HG03064 (cell line): Measurements from ENCODE around the gene RASD2.

ENCODE experiments used
- ATAC-seq: cut with Tn5 transposase; IDR thresholded peaks from one replicate; pipeline ENCODE4 v1.9.1; 2021; ENCODE audit warnings: low read depth; ENCODE audit not compliant: unreplicated experiment

RASD2 gene

DNA sequence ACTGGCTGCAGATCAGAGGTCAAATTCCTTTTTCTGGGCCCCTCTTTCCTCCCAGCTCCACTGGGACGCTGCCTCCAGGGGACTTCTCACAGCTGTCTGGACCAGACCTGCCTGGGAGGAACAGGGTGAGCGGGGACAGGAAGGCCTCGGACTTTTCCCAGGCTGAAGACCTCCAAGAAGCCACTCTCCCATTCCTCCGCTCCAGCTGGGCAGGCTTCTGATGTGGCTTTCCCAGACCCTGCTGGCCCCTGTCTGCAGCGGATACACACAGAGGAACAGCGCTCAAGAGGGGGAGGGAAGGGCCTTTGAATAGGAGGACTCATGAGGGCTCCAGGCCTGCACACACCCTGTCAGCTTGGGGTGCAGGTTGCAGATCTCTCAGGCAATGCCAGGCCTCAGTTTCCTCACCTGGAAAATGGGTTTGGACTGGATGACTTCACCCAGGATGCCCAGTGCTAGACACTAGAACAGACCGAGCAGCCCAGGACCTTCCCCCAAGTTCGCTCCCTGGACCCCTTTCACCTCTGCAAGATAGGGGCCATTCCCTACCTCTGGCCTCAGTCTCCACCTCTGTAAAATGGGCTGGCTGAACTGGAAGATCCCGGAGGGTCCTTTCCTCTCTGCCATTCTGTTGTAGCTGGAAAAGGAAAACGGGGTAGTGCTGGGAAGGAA is 39.9 kb downstream of the RASD2 start:
- ATAC-seq, result no peak

DNA sequence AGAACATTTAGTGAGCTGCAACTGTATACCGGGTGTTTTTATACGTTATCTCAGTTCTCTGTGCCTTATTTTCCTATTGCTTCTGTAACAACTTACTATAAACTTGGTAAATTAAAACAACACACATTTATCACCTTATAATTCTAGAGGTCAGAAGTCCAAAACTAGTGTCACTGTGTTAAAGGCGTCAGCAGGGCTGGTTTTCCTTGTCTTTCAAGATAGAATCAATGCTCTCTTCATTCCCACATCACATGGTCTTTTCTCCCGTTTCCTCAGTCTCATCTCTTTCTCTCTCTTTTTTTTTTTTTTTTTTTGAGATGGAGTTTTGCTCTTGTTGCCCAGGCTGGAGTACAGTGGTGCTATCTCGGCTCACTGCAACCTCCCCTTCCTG is 40.4 kb downstream of the RASD2 start:
- no peak for ATAC-seq

DNA sequence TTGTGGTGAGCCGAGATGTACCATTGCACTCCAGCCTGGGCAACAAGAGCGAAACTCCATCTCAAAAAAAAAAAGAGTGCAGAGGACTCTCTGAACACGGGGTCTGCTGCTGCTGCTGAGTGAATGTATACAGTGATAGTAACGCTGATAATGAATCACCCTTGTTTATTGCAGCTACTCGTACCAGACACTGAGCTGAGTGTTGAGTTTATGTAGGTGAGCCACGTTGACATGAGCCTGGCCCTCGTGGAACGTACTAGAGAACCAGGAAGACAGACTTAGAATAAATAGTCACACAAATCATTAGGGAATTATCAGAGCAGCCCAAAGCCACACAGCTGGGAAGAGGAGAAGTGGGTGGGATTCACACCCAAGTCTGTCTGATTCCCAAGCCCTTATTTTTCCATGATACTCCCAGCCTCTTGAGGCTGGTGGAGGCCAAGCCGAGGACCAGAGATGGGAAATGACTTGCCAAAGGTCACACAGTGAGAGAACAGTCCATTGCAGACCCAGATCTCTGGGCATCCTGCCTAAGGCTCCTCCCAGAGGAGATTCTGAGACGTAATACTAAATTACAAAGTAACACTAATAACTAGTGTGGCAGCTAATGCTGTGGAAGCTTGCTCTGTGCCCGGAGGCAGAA is 41.7 kb downstream of the RASD2 start:
- no peak for ATAC-seq

DNA sequence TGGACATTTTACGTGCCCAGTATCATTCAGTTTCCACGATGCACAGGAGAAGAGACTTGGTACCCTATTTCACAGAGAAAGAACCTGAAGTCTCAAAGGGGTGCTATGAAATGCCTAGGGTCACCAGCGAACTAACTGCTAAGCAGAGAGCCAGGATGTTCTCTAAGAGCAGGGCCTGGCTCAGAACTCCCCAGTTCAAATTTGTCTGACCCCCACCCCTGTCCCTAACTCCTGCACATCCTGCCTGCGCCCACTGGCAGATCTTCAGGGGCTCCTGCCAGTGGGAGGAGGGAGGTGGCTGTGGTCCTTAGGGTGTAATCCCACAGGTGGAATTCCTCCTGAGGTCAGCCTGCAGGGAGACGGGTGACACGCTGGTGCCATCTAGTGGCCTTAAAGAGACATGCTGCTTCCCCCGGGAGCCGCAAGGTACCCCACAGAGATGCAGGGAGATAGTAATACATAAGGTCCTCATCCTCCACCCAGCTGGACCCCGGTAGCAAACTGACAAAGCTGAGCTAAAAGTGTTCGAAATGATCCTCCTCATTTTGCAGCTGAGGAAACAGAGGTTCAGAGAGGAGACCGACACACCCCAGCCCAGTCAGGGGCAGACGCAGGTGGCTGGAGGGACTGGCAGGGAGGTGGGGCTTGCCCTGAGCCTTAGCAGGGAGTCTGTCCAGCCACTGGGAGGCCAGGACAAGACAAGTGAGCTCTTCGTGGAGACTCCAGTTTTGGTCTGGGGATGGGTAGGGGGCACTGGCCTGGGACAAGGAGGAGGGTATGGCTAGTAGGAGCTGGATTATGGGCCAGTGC is 42.4 kb downstream of the RASD2 start:
- no peak for ATAC-seq

DNA sequence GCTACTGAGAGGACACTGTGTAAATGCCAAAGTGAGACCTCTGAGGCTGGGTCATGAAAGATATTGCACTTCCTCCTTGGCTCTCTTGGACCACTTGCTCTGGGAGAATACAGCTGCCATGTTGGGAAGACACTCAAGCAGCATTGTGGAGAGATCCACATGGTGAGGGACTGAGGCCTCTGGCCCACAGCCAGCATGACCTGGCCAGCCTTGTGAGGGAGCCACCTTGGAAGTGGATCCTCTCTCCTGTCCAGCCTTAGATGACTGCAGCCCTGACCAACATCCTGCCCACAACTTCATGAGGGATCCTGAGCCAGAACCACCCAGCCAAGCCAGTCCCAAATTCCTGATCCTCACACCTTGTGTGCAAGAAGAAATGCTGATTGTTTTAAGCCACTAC is 46.1 kb downstream of the RASD2 start:
- ATAC-seq, result no peak

DNA sequence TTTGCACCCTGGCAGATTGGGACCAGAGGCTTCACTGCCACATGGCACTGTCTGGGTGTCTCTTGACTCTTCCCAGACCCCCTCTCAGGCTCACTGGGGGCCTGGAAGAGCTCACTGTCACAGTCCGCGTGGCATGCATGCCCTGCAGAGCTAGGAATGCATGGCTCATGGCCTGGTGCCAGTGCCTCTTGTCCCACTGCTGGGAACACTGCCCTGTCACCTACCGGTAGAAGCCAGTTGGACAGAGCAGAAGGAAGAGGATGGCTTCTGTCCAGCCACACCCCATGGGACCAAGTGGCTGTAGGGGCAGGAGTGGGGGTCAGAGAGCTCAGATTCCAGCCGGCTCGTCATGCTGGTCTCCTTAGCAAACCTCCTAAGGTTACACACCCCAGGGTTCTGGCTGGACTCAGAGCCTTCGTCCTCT is 46.8 kb downstream of the RASD2 start:
- no peak for ATAC-seq

DNA sequence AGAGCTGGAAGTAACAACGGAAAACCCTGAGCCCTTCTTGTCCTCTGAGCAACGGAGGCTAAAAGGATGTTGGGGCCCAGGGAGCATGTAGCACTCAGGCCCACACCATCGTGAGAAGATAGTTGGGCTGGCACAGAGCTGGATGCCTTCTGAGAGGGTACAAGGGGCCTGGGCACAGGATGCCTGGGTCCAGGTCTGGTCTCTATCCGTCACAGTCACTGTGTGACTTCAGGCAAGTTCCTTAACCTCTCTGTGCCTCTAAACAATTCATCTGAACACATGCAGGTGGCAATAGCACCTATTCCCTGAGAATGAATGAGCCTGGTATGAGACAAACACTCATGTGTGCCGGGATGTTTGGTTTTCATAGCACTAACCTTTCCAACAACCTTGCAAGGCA is 47.3 kb downstream of the RASD2 start:
- no peak for ATAC-seq

DNA sequence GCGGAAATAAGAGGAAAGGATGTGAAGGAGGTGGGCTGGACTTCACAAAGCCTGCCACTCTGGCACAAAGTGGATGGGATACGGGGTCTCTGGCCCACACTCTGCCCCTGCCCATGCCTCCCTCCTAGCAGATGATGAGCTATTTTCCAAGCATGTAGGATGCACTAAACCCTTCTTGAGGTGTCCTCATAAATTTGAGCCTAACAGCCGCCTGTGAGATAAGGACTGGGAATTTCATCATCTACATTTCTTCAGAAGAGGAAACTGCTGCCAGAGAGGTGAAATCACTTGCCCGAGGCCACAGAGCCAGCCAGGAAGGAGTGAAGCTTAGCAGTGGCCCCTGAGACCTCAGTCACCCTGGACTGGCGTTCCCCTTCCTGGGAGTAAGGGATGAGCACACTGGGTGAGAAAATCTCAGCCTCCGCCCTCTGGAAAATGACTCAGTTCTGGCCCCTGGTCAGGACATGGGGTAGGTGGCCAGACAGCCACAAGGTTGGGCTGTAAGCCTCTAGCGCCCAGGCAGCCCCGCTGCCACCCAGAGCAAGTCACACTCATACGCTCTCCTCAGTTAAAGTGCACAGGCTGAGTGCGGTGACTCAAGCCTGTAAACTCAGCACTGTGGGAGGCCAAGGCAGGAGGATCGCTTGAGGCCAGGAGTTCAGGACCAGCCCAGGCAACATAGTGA is 48.6 kb downstream of the RASD2 start:
- no peak for ATAC-seq

DNA sequence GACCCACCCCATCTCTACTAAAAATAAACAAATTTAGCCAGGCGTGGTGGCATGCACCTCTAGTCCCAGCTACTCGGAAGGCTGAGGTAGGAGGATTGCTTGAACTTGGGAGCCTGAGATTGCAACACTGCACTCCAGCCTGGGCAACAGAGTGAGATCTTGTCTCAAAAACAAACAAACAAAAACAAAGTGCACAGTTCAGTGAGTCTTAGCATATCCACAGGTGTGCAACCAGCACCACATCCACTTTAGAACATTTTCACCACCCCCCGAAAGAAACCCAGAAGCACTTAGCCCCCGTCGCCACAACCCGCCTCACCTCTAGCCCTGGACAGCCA is 49.1 kb downstream of the RASD2 start:
- ATAC-seq, result no peak

DNA sequence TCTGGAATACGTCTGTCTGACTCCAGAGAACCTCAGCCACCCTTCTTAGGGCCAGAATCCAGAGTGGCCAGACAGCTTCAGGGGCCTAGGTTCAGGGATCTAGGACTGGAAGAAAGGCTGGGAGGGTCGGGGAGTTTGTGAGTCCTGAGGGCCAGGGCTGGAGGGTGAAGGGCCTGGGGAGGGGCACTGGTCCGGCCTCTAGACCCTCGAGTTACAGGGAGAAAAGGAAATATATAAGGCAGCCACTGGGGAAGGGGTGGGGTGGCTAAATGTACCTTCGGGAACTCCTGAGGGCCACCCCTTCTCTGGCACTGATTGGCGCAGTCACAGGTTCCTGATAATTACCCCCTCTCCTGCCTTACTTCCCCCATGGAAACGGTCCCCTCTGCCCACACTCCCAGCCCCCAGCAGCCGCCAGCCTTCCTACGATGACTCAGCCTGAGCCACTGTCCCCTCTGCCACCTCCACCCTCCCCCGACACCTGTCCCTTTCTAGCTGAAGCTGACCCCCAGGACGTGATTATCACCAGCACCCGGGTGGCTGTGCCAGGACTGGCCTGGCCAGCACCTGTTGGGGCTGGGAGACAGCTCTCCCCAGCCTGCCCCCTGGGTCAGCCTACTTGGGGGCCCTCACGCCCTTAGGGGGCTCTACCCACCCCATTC is 50.1 kb downstream of the RASD2 start:
- no peak for ATAC-seq

DNA sequence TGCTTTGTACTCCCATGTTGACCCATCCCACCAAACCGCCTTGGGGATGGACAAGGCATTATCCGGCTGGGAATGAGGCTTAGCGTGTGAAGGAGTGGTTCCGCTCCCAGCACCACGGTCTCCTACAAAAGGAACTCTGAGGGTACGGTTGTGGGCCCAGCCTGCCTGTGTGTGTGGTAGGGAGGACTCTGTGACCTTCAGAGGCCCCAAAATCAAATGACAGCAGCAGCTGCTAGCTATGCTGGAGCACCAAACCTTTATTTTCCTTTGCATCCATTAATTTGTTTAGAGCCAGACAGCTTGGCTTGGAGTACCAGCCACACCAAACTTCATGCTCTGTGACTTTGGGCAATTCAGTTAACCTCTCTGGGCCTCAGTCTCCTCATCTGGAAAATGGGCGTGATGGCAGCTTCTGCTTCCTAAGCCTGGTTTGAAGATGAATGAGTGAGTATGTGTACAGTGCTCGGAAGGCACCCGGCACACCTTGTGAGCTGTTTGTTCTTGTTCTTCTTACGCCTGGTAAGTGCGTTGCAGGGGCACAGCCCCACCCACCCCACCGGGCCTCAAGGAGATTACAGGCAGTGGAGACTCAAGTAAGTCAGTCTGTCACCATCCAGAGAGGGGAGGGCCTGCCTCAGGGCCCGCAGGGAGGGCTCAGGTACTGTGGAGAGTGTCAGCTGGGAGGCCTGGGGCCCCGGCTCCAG is 51.2 kb downstream of the RASD2 start:
- ATAC-seq, result no peak

DNA sequence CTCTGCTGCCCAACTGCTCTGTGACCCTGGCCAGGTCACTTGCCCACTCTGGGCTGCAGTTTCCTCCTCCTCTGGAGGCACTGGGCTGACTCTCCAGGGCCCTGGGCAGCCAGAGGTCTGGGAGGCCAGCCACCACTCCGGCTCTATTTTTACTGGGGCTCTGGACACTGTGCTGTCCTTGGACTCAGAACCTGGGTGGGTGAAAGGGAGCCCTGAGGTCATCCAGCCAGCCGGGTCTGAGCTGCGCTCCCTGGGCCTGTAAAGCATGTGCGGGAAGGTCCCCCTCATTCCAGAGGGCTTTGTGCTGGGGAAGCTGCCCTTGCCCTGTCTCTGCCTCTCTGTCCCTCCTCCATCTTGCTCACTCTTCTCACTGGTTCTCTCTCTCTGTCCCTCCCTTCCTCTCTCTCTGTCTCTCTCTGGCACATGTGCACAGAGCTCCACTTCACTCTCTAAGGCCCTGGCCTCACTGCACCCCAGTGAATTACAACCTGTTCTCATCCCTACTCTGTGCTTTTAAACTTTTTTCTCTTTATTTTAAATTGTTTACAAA is 51.9 kb downstream of the RASD2 start:
- ATAC-seq, result no peak

DNA sequence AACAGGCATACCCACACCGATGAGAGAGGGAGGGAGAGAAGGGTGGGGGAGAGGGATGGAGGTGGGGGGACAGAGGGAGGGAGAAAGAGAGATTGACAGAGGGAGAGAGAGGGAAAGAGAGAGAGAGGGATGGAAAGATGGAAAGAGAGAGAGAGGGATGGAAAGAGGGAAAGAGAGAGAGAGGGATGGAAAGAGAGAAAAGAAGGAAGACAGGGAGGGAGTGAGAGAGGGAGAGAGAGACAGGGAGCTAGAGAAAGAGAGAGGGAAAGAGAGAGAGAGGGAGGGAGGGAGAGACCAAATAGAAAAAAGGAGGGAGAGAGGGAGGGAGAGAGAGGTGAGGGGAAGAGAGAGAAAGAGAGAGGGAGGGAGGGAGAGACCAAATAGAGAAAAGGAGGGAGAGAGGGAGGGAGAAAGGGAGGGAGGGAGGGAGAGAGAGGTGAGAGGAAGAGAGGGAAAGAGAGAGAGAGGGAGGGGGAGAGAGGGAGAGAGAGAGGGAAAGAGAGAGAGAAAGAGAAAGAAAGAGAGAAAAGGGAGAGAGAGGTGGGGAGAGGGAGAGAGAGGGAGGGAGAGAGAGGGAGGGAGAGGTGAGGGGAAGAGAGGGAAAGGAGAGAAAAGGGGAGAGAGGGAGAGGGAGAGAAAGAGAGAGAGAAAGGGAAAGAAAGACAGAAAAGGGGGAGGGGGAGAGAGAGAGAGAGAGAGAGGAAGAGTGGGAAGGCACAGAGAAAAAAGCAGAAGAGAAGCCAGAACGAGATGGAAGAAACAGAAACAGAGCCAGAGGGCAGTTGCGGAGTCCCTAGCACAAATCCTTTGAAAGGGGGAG is 52.6 kb downstream of the RASD2 start:
- no peak for ATAC-seq

DNA sequence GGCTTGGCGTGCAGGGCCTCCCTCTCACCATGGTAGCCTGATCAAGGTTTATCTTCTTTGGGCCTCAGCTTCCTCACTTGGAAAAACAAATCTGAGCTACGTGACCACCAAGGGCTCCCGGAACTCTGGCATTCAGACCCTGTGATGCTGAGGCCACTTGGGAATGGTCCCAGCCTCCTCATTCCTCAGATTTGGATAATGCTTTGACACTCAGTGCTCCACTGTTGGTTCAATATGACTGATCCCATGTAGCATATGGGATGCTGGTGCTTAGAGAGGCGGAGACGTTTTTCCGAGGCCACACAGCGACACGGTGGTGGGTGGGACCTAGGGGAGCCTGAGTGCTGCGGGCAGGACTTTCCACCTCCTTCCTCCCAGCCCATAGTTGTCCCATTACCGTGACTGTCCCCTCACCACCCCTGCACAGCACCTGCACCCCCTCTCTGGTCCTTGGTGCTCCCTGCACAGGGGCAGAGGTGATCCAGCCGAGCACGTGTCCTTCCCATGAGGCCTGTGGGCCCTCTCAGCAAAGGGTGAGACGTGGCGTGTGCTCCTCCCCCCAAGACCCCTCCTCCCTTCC is 53.4 kb downstream of the RASD2 start:
- ATAC-seq, result no peak

DNA sequence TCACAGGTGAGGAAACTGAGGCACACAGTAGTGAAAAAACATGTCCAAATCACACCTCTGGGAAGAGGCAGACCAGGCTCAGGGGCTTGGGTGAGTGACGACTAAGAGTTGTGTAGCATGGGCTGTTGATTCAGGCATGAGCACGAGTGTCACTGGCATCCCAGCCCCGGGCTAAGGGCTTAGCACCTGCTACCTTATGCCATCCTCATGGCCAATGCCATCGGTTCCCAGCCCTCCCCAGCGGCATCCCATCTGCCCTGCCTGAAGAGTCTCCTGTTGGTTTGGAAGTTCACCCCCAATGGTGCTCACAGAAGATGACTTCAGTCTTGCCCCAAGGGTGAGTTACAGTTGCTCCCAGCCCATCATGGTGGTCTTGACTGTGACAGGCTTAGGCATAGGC is 54.1 kb downstream of the RASD2 start:
- ATAC-seq, result no peak

DNA sequence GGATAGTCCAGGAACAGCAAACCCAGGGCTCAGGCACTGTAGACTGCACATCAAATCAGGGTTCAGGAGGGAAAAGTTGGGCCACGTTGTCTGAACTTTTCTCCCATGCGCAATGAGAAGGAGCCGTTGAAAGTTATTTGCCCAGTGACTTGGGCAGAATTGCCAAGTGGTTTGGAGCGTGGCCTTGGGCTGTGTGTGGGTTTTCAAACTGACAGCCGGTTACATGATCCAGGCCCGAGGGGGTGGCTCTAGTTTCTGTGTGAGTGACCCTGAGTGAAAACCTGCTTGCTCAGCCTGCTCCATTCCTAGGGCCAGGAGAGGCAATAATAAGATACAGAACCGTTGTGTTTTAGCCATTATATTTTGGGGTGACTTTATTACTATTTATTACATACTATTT is 56.2 kb downstream of the RASD2 start:
- ATAC-seq, result no peak

DNA sequence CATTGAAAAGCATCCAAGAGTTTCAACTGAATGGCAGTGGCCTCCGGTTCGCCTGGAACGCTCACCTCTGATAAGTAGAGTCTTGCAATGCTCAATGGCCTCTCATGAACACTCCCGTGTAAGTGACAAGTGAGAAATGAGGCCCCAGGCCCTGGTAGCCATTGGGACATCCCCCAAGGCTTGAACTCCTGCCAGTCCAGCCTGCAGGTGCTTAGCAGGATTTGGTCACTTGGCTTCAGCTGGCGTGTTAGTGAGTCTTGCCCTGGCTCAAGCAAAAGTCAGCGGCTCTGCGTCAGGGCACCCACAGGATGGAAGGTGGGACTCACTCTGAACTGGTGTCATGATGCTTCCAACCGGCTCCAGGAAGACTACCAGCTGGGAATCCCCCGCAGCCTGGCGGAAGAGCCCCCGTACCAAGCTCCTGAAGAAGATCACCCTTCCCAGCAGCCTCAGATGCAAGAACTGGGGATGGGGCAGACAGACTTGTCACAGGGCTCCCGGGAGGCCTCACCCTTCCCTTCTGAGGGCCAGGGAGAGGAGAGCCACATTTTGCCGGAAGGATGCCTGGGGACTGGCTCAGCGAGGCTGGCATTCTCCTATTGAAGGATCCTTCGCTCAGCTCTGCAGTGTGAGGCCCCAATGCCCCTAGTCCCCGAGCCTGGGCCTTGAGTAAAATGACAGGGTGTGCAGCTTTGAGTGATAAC is 57.2 kb downstream of the RASD2 start:
- no peak for ATAC-seq

DNA sequence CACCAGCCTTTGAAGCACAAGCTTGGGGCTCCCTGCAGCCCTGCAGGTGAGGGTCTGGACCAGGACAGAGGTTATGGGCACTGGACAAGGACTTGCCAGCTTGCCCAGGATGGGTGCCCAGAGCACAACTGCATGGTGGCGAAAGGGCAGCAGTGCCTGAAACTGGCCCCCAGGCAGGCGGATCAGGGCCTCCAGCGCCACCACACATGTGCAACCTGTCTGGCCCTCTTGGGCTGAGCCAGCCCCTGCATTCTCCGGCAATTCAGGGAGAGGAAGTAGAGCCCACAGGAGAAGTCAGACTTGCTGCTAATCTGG is 57.7 kb downstream of the RASD2 start:
- no peak for ATAC-seq
